ENCODE results near the gene C4orf36. TPM values are rescaled to one million over a fixed set of nuclear protein-coding genes. Genes with fewer than 3 reads are reported as not detected.

Gene C4orf36
- total and polyA plus RNA-seq, 2 of the 4 experiments (the other 2 are of a cell fraction), result 0.18 to 0.41 TPM

DNA sequence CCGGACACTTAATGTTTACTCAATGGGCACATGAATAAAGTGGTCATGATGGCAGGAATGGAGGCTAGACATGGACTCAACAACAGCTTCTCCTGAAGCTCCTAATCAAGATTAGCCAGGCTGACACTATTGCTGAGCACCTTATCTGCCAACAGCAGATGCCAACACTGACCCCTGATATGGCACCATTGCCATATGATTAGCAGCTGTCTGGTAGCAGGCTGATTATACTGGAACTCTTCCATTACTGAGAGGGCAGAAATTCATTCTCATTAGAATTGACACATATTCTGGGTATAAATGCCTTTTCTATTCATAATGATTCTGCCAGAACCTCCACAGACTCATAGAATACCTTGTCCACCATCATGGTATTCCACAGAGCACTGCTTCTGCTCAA is 24.2 kb upstream of the C4orf36 start (continued):
- TF ChIP-seq, protein P1, sequence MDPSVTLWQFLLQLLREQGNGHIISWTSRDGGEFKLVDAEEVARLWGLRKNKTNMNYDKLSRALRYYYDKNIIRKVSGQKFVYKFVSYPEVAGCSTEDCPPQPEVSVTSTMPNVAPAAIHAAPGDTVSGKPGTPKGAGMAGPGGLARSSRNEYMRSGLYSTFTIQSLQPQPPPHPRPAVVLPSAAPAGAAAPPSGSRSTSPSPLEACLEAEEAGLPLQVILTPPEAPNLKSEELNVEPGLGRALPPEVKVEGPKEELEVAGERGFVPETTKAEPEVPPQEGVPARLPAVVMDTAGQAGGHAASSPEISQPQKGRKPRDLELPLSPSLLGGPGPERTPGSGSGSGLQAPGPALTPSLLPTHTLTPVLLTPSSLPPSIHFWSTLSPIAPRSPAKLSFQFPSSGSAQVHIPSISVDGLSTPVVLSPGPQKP (IDR thresholded peaks at IDR 0.05; ENCODE audit: borderline replicate concordance, low read depth, low read length), result no peak
- TF ChIP-seq USF2 (IDR thresholded peaks at IDR 0.05; ENCODE audit: low read depth, low read length), result no peak
- no peak for TF ChIP-seq RCOR1 (IDR thresholded peaks at IDR 0.05; ENCODE audit: insufficient replicate concordance, low read length)
- no peak for TF ChIP-seq BHLHE40 (IDR thresholded peaks at IDR 0.05; ENCODE audit: low read depth, low read length)

Data from IMR-90 (cell line).